Right renal cortex interstitium (tissue), 3 donors: Measurements from ENCODE around the gene ECE2. TPM values are rescaled to one million over a fixed set of nuclear protein-coding genes. Genes with fewer than 3 reads are reported as not detected.

Source experiments
- DNase-seq, 3 donors: peaks; one replicate each; pipeline ENCODE4 v3.0.0-alpha.2; 2013; ENCODE audit warnings: low read depth in 3 of 3, low spot score in 2 of 3
- polyA plus RNA-seq, 3 donors: library from polyadenylated mRNA; unstranded; fragments of 120-200 nt; gene quantifications; one replicate each; pipeline ENCODE4 v1.2.1, GENCODE V29; 2013; ENCODE audit not compliant: insufficient read length in 3 of 3

Gene ECE2
- polyA plus RNA-seq, 3 donors: 0.10 TPM; not detected in 2

DNA sequence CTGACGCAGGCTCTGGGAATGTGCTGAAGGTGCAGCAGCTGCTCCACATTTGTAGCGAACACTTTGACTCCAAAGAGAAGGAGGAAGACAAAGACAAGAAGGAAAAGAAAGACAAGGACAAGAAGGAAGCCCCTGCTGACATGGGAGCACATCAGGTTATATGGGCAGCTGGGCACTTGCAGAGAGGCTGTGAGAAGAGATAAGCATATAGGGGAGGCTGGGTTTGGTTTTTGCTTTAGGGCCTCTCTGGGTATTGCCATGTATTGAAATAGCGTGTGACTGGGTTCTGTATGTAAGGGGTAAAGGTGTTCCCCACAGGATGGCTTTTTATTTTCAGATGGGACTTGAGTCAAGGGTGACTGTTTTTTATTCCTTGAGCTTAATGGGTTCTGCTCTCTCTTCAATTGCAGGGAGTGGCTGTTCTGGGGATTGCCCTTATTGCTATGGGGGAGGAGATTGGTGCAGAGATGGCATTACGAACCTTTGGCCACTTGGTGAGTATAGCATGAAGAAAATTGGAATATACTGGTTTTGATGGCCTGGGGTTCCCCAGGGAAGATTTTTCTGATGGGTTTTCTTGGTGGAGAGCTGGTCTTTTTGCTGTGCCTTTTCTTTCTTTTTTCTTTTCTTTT is 30.6 kb downstream of the ECE2 start:
- no peak for DNase-seq

DNA sequence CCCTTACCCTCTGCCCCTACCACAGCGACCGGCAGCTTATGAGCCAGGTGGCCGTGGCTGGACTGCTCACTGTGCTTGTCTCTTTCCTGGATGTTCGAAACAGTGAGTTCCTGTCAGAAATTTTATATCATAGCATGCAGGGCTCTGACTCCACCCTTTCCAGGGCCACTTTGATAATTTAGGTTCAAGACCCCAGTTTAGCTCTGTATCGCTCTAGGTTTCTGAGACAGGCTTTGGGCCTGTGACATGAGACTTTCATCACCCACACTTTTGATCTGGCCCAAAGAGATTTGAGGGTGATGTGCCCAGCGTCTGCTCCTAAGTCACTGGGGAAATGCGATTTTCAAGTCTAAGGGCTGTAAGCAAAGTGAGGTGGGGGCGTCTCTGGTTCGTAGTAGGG is 32.1 kb downstream of the ECE2 start:
- DNase-seq: no peak

DNA sequence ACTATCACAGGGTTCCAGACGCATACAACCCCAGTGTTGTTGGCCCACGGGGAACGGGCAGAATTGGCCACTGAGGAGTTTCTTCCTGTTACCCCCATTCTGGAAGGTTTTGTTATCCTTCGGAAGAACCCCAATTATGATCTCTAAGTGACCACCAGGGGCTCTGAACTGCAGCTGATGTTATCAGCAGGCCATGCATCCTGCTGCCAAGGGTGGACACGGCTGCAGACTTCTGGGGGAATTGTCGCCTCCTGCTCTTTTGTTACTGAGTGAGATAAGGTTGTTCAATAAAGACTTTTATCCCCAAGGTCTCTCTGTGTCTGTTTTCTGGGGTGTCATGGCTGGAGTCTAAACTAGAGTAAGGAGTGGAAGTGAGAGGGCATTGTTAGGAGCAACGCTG is 32.9 kb downstream of the ECE2 start:
- no peak for DNase-seq

DNA sequence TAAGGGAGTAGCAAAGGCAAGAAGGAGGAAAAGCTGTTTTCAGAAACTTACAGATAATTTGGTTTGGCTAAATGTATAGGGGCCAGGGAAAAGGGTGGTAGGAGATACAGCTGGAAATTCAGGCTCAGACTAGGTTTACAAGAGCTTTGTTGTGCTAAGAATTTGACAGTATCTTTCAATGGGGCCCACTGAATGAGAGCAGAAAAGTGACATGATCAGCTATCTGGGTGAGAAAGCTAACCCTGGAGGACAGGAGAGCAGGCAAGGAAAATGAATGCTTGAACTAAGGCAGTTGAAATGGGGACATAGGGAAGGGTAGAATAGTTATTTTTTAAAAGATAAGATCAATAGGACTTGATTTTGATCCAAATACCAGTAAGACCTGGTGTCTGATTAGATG is 35.8 kb downstream of the ECE2 start:
- DNase-seq: no peak

DNA sequence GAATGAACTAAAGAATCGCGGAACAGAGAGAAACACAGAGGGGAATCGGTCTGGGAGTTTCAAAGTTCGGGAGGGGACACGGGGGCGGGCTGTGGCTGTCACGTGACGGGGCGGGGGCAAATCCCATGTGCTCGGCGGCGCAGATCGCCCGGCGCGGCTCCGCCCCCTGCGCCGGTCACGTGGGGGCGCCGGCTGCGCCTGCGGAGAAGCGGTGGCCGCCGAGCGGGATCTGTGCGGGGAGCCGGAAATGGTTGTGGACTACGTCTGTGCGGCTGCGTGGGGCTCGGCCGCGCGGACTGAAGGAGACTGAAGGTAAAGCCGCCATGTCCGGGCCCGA is 38.5 kb downstream of the ECE2 start, which contains the start of gene EIF4G1:
TSS of gene EIF4G1 (plus strand) at position 244 of the 337 bp plus-strand sequence. CDS start 1,191 bp downstream, outside the sequence.
- DNase-seq: peak in 2 of 3 donors; percentile 70 to 83

DNA sequence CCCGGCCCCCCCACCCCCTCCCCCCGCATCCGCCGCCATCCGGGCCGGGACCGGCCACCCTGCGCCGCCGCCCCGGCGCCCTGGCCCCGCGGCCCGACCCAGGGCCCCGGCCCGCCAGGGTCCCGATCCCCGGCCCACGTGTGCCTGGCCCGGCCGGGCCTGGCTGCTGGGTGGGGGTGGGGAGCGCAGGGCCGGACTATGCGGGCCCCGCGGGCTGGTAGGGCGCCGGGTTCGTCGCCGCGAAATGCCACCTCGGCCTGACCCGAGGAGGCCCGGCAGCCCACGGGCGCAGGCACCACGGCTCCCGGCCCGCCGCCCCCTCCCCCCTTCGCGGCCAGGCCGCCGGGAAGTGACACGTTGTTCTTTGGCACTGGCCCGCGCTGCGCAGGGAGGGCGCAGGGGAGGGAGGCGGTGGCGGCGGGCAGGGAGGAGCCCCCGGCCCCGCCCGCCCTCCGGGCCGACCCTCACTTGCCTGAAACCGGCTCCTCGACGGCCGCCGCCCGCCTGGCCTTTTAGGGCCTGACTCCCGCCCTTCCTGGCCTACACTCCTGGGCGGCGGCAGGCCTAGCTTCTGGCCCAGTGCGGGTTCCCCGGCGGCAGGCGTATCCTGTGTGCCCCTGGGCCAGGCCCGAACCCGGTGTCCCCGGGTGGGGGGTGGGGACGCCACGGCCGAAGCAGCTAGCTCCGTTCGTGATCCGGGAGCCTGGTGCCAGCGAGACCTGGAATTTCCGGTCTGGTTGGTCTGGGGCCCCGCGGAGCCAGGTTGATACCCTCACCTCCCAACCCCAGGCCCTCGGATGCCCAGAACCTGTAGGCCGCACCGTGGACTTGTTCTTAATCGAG is 39.1 kb downstream of the ECE2 start:
- DNase-seq: peak in 1 of 3 donors; percentile 24

DNA sequence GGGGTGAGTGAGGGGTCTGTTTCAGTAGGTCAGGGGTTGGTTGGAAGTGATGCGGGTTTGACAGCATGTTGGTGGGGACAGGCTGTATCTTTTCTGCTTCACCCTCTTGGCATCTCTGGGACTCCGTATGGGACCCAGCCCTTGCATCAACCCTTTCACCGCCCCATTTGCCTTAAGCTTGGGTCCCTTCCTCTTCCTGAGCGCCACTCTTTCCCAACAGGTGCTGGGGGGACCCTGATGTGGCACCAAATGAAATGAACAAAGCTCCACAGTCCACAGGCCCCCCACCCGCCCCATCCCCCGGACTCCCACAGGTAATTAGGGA is 39.7 kb downstream of the ECE2 start:
- DNase-seq: no peak

- DNase-seq: no peak
Observed at GRCh38 chr3:184315871-184316661, 40.2 kb downstream of the ECE2 start.

DNA sequence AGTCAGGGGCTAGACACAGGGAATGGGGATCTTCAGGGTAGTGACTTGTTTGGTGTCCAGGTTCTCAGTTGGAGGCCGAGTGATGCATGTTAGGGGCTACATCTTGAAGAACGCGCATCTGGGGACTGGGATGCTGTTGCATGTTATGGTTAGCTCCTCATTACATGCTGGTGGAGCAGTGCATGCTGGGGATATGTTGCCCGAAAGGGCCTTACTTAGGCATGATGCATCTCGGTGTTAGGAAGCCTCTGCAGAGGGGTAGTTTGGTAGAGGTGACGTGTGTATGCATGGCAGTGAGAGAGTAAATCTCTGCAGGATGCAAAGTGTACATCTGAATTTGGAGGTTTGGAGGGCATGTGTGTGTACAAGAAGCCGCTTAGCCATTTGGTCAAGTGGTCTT is 41.0 kb downstream of the ECE2 start:
- no peak for DNase-seq

DNA sequence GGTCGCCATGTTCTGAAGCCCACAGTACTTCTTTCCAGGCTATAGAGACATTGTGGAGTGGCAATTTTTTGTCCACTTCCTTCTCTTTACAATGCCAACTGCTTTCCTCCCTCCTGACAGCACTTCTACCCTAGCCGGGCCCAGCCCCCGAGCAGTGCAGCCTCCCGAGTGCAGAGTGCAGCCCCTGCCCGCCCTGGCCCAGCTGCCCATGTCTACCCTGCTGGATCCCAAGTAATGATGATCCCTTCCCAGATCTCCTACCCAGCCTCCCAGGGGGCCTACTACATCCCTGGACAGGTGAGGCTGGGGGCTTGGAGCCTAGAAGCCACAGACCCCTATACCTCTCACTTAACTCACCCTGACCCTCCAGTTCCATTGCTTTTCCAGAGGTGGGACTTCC is 41.4 kb downstream of the ECE2 start:
- no peak for DNase-seq

DNA sequence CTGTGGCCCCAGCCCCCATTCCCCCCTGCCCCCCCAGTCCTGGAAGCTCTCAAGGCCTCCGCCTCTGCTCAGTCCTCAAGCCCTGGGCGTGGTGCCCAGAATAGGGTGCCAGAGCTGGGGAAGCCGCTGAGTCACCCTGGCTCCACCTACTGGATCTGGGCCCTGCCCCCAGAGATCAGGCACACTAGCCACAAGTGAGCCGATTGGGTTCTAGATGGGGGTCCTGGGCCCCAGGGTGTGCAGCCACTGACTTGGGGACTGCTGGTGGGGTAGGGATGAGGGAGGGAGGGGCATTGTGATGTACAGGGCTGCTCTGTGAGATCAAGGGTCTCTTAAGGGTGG is 44.3 kb downstream of the ECE2 start:
- no peak for DNase-seq

DNA sequence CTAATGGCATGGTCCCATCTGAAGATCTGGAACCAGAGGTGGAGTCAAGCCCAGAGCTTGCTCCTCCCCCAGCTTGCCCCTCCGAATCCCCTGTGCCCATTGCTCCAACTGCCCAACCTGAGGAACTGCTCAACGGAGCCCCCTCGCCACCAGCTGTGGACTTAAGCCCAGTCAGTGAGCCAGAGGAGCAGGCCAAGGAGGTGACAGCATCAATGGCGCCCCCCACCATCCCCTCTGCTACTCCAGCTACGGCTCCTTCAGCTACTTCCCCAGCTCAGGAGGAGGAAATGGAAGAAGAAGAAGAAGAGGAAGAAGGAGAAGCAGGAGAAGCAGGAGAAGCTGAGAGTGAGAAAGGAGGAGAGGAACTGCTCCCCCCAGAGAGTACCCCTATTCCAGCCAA is 45.8 kb downstream of the ECE2 start:
- no peak for DNase-seq

DNA sequence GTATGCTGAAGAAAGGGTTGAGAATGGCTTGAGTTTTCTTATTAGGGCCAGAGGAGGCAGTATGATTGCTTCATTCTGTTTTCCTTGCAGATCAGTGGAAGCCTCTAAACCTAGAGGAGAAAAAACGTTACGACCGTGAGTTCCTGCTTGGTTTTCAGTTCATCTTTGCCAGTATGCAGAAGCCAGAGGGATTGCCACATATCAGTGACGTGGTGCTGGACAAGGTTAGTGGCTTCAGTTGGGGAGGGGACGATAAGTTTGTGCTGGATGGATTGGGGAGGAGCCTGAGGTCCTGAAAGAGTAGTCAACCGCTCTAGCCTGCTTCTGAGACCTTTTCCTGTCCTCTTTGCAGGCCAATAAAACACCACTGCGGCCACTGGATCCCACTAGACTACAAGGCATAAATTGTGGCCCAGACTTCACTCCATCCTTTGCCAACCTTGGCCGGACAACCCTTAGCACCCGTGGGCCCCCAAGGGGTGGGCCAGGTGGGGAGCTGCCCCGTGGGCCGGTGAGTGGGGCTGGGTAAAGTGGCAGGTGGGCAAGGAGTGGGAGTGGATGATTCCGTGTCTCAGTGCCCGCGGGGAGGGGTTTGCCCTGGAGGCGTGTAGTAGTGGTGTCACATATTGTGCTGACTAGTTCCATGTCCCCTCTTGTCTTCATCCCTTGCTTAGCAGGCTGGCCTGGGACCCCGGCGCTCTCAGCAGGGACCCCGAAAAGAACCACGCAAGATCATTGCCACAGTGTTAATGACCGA is 47.1 kb downstream of the ECE2 start:
- DNase-seq: no peak

GRCh38 chr3:184323696-184324095 is 47.9 kb downstream of the ECE2 start:
- no peak for DNase-seq

DNA sequence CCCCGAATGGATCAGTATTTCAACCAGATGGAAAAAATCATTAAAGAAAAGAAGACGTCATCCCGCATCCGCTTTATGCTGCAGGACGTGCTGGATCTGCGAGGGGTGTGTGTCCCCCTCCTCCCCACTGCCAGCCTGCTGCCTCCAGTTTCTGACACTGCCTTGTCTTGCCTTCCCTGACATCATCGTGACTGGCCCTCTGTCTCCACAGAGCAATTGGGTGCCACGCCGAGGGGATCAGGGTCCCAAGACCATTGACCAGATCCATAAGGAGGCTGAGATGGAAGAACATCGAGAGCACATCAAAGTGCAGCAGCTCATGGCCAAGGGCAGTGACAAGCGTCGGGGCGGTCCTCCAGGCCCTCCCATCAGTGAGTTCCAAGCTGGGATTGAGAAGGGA is 49.4 kb downstream of the ECE2 start:
- no peak for DNase-seq

- no peak for DNase-seq
Observed at GRCh38 chr3:184325715-184326369, 50.0 kb downstream of the ECE2 start.

DNA sequence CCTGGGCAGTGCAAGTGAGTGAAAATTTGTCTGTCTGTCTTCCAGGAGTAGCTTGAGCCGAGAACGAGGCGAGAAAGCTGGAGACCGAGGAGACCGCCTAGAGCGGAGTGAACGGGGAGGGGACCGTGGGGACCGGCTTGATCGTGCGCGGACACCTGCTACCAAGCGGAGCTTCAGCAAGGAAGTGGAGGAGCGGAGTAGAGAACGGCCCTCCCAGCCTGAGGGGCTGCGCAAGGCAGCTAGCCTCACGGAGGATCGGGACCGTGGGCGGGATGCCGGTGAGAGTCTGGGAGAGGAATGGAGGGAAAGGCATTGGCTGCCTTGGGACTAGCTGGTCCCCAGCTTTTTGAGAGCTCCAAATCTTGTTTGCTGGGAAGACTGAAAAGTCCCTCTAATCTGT is 51.3 kb downstream of the ECE2 start:
- no peak for DNase-seq

DNA sequence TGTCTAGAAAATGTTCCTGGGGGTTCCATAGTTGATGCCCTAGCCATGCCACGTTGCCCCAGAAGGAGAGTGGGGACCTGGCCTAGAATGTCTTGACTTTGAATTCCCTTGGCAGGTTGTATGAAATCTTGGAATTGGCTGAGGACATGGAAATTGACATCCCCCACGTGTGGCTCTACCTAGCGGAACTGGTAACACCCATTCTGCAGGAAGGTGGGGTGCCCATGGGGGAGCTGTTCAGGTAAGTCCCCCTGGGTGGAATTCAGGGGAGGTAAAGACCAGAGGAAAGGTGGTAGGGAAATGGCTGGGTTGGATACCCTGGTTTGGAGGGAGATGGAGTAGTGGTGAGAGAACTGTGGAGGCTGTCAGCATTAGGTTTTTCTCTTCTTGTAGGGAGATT is 52.7 kb downstream of the ECE2 start:
- DNase-seq: no peak

DNA sequence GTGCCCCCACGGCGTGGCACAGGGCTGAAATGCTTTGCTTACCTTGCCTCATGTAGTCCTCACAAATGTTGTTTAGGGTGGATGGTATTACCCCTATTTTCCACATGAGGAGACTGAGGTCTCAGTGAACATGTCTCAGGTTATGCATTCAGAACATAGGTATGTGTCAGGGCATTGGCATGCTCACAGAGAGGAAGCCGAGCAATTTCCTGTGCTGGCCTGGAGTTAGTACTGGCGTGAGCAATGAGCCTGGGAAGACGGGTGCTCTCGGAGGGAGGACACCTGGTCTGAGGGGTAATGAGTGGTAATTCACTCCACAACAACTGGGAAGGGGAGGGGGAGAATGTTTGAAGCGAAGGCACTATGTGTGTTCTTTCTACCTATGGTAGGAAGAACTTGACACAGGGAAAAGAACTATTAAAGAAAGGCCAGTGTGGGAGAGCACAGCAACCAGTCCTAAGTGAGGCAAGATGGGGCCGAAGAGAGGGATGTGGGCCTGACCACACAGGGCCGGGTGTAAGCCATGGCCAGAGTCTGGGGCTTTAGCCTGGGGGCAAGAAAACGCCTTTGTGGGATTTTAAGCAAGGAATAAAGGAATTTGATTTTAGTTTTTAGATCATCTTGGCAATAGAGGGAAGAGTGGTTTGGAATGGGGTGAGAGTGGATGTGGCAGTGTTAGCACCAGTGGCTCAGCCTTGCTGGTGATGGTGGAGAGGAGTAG is 56.7 kb downstream of the ECE2 start:
- no peak for DNase-seq

- no peak for DNase-seq
Observed at GRCh38 chr3:184333190-184333589, 57.4 kb downstream of the ECE2 start.
